ENCODE measurements around the gene HSPA12A. TPM values are rescaled to one million over a fixed set of nuclear protein-coding genes. Genes with fewer than 3 reads are reported as not detected.
"Not testable (repeated sequence)": the region's sequence is repeated elsewhere in the genome, so short reads cannot be mapped to it uniquely, and the experiment has no call there.

The HSPA12A gene
- total RNA-seq, 1 donor from 2014 or later: not detected

DNA sequence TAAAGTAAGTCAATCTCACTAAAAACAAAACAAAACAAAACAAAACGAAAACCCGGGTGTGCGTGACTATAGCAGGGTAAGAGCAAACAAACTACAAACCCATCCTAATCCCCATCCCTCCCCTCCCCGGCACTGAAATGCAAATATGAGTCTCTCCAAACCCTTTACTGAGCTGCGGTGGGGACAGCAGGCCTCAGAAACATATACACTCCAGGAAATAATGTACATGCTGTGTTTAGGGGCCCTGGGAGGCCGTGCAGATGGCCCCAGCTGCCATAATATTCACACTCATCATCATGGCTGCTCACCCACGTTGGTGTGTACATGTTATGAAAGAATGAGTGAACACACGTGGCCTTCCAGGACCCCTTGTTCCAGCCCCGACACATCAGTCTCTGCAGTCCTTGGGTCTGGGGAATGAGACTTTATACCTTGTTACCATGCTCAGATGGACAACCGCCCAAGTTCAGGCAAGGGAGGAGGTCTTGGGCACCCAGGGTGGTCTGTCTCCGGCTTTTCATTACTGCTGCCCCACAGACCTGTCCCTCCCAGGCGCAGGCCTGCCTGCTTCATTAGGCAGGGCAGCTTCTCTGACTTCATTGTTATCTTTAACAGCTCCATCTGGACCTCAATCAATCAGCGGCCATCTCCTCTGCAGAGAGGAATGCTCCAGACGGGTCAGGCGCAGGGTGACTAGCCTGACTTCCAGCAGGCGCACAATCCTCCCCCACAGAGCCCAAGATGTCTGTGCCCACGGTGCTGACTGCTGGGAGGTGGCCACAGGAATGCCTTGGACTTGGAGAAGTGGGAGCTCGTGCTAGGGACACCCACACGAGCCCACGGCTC is 20.6 kb downstream of the HSPA12A start:
- Mint-ChIP-seq H3K27me3 (peaks cover 50% of the 10 kb centered on the region), H3K27ac (no peak overlapping the region), H3K4me3 (no peak overlapping the region), H3K4me1 (peaks cover 18% of the 10 kb centered on the region), H3K9me3 (no peaks in the 10 kb centered on the region), H3K36me3 (ENCODE audit: low read depth) (no peaks in the 10 kb centered on the region)
- intact Hi-C loops (cut with micrococcal nuclease): no loop called here
- DNase-seq: no peak

GRCh38 chr10:116720668-116721546 is 21.5 kb downstream of the HSPA12A start:
- Mint-ChIP-seq H3K36me3 (ENCODE audit: low read depth) (no peaks in the 10 kb centered on the region), H3K27ac (no peak overlapping the region), H3K4me1 (peaks cover 15% of the 10 kb centered on the region), H3K9me3 (no peaks in the 10 kb centered on the region), H3K27me3 (peaks cover 45% of the 10 kb centered on the region), H3K4me3 (no peak overlapping the region)
- intact Hi-C loops (cut with micrococcal nuclease): no loop called here
- no peak for DNase-seq

DNA sequence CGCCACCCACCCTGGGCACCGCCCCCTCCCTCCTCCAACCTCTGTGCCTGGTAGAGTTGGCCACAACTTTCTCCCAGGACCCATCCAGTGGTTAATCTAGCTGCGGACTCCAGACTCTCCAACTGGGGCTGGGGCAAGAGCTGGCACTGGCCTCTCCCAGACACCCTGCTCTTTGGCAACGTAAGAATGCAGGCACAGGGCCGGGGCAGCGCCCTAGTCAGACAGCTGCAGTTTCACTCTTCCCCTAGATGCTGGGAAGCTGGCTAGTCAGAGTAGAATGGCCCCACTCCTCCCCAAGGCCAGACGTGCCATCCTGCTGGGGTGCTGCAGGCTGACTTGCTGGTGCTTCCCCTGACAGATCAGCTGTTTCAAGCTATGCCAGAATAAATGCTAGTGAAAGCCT is 22.1 kb downstream of the HSPA12A start:
- DNase-seq: no peak
- Mint-ChIP-seq H3K27me3 (peaks cover 41% of the 10 kb centered on the region), H3K4me1 (peaks cover 15% of the 10 kb centered on the region), H3K9me3 (no peaks in the 10 kb centered on the region), H3K36me3 (ENCODE audit: low read depth) (no peaks in the 10 kb centered on the region), H3K4me3 (no peak overlapping the region), H3K27ac (no peak overlapping the region)
- intact Hi-C loops (cut with micrococcal nuclease): no loop called here

DNA sequence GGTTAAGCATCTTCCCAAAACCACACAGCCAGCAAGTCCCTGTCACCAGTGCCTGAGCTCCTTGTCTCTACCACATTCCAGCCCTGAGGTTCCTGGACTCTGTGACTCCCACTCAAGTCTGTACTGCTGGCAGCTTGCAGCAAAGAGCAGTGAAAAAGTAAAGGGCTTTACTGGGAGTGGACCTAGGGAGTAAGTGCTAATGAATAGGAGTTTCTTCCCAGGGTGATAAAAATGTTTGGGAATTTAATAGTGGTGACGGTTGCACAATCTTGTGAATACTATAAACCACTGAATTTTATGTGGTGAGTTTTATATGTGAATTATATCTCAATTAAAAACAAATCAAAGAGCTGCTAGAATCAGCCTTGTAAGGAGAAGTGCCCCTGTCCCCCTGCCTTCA is 22.6 kb downstream of the HSPA12A start:
- Mint-ChIP-seq H3K9me3 (no peaks in the 10 kb centered on the region), H3K36me3 (ENCODE audit: low read depth) (no peaks in the 10 kb centered on the region), H3K27me3 (peaks cover 39% of the 10 kb centered on the region), H3K4me1 (peaks cover 15% of the 10 kb centered on the region), H3K27ac (no peak overlapping the region), H3K4me3 (no peak overlapping the region)
- intact Hi-C loops (cut with micrococcal nuclease): no loop called here
- no peak for DNase-seq

- intact Hi-C loops (cut with micrococcal nuclease): no loop called here
- Mint-ChIP-seq H3K4me1 (peaks cover 3% of the 10 kb centered on the region), H3K9me3 (no peaks in the 10 kb centered on the region), H3K36me3 (ENCODE audit: low read depth) (no peaks in the 10 kb centered on the region), H3K4me3 (no peak overlapping the region), H3K27ac (no peak overlapping the region), H3K27me3 (peaks cover 47% of the 10 kb centered on the region)
- DNase-seq: no peak
These were observed 24.3 kb downstream of the HSPA12A start for GRCh38 chr10:116718058-116718457.

DNA sequence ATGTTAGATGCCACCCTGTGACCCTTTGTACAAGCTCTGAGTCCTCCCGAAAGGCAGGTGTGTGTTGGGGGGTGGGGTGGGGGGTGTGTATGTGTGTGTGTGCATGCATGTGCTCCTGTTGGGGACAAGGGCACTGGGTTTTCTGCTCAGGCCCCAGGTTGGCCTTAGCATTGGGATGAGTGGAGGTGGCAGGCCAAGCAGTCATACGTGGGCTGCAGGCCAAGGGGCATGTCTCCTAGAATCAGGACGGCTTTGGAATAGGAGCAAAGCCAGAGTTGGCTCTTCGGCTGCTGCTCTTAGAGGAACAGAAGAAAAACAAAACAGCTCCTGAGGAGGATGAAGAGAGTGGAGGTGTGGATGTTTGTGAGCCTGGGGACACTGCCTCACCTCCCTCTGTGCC is 26.0 kb downstream of the HSPA12A start:
- no peak overlapping the region for H3K27ac Mint-ChIP-seq
- DNase-seq: no peak
- no peaks in the 10 kb centered on the region for H3K36me3 Mint-ChIP-seq (ENCODE audit: low read depth)
- no peak overlapping the region for H3K4me3 Mint-ChIP-seq
- no peaks in the 10 kb centered on the region for H3K9me3 Mint-ChIP-seq
- peaks cover 39% of the 10 kb centered on the region for H3K27me3 Mint-ChIP-seq
- intact Hi-C loops (cut with micrococcal nuclease): no loop called here
- no peaks in the 10 kb centered on the region for H3K4me1 Mint-ChIP-seq

DNA sequence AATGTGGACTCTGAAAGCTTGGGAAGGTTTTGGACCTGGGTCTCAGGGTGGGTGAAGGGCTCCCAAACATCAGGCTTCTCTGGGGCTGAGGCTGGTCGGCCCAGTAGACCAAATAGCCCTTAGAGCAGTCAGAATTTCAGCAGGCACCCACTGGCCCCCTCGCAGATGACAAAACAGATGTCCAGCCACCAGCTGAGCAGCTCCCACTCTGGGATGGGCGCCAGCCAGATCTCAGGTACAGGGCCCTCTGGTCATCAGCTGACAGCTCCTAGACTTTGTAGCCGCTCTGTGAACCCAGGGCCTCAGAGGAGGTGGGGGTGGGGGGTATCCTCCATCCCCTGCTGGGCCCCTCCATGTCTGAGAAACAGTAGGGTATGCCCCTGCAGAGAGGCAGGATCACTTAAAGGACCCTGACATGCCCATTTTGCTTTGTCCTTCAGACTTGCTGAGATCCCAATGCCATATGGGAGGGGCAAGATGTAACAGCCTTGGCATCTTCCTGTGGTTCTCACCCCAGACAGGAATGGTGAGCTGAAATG is 26.5 kb downstream of the HSPA12A start:
- Mint-ChIP-seq H3K36me3 (ENCODE audit: low read depth) (no peaks in the 10 kb centered on the region), H3K9me3 (no peaks in the 10 kb centered on the region), H3K27me3 (peaks cover 37% of the 10 kb centered on the region), H3K27ac (no peak overlapping the region), H3K4me3 (no peak overlapping the region), H3K4me1 (no peaks in the 10 kb centered on the region)
- intact Hi-C loops (cut with micrococcal nuclease): no loop called here
- DNase-seq: no peak

GRCh38 chr10:116715341-116715740 is 27.0 kb downstream of the HSPA12A start:
- H3K27me3 Mint-ChIP-seq: peaks cover 33% of the 10 kb centered on the region
- DNase-seq: no peak
- intact Hi-C loops (cut with micrococcal nuclease): no loop called here
- no peaks in the 10 kb centered on the region for H3K4me1 Mint-ChIP-seq
- no peak overlapping the region for H3K27ac Mint-ChIP-seq
- H3K36me3 Mint-ChIP-seq (ENCODE audit: low read depth): no peaks in the 10 kb centered on the region
- H3K4me3 Mint-ChIP-seq: no peak overlapping the region
- no peaks in the 10 kb centered on the region for H3K9me3 Mint-ChIP-seq

GRCh38 chr10:116713846-116714245 is 28.5 kb downstream of the HSPA12A start:
- H3K27me3 Mint-ChIP-seq: peaks cover 36% of the 10 kb centered on the region
- H3K9me3 Mint-ChIP-seq: no peaks in the 10 kb centered on the region
- H3K4me3 Mint-ChIP-seq: no peak overlapping the region
- DNase-seq: no peak
- intact Hi-C loops (cut with micrococcal nuclease): no loop called here
- no peak overlapping the region for H3K27ac Mint-ChIP-seq
- H3K36me3 Mint-ChIP-seq (ENCODE audit: low read depth): no peaks in the 10 kb centered on the region
- no peaks in the 10 kb centered on the region for H3K4me1 Mint-ChIP-seq

- DNase-seq: no peak
- H3K4me3 Mint-ChIP-seq: no peak overlapping the region
- no peaks in the 10 kb centered on the region for H3K36me3 Mint-ChIP-seq (ENCODE audit: low read depth)
- H3K27ac Mint-ChIP-seq: no peak overlapping the region
- intact Hi-C loops (cut with micrococcal nuclease): no loop called here
- no peaks in the 10 kb centered on the region for H3K9me3 Mint-ChIP-seq
- no peaks in the 10 kb centered on the region for H3K4me1 Mint-ChIP-seq
- H3K27me3 Mint-ChIP-seq: peaks cover 39% of the 10 kb centered on the region
These were observed 29.3 kb downstream of the HSPA12A start for GRCh38 chr10:116712989-116713543.

- Mint-ChIP-seq H3K27me3 (peaks cover 37% of the 10 kb centered on the region), H3K4me1 (no peaks in the 10 kb centered on the region), H3K27ac (no peak overlapping the region), H3K4me3 (no peak overlapping the region), H3K9me3 (no peaks in the 10 kb centered on the region), H3K36me3 (ENCODE audit: low read depth) (no peaks in the 10 kb centered on the region)
- intact Hi-C loops (cut with micrococcal nuclease): no loop called here
- no peak for DNase-seq
These were observed 29.8 kb downstream of the HSPA12A start for GRCh38 chr10:116712519-116712918.

DNA sequence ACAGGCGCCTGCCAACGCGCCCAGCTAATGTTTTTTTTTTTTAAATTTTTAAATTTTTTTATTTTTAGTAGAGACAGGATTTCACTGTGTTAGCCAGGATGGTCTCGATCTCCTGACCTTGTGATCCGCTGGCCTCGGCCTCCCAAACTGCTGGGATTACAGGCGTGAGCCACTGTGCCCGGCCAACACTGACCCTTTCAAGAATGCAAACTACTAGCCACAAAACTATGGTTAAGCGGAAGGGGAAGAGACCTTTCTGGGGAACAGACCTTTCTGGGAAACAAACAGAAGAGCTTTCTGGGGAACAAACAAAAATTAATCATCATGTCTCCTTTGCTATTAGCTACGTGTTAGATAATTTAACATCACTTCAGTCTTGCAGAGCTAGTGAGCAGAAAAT is 30.6 kb downstream of the HSPA12A start:
- H3K9me3 Mint-ChIP-seq; DNase-seq; H3K36me3 Mint-ChIP-seq (ENCODE audit: low read depth); intact Hi-C loops (cut with micrococcal nuclease); H3K27ac Mint-ChIP-seq; H3K4me1 Mint-ChIP-seq; H3K4me3 Mint-ChIP-seq: not testable (repeated sequence)
- H3K27me3 Mint-ChIP-seq: peaks cover 34% of the 10 kb centered on the region

GRCh38 chr10:116710076-116710475 is 32.3 kb downstream of the HSPA12A start:
- intact Hi-C loops (cut with micrococcal nuclease): no loop called here
- Mint-ChIP-seq H3K4me3 (no peak overlapping the region), H3K27ac (no peak overlapping the region), H3K9me3 (no peaks in the 10 kb centered on the region), H3K4me1 (no peaks in the 10 kb centered on the region), H3K36me3 (ENCODE audit: low read depth) (no peaks in the 10 kb centered on the region), H3K27me3 (peaks cover 28% of the 10 kb centered on the region)
- no peak for DNase-seq

GRCh38 chr10:116708877-116709276 is 33.5 kb downstream of the HSPA12A start:
- H3K27me3 Mint-ChIP-seq: peaks cover 19% of the 10 kb centered on the region
- H3K27ac Mint-ChIP-seq: no peak overlapping the region
- no peaks in the 10 kb centered on the region for H3K9me3 Mint-ChIP-seq
- no peak overlapping the region for H3K4me3 Mint-ChIP-seq
- H3K36me3 Mint-ChIP-seq (ENCODE audit: low read depth): no peaks in the 10 kb centered on the region
- no peak for DNase-seq
- intact Hi-C loops (cut with micrococcal nuclease): no loop called here
- H3K4me1 Mint-ChIP-seq: no peaks in the 10 kb centered on the region
